MM.1S (cell line): ENCODE data around the gene TAP1.

Experiments used
- DNase-seq: peaks from one replicate; pipeline ENCODE4 v3.0.0-alpha.2; 2015
- H2AFZ ChIP-seq: fragments of 300-600 bp; sonication (generic); 2 replicates; pipeline ENCODE4 v1.6.0; 2016; ENCODE audit warnings: antibody characterized with exemption, low read length
- H3F3A ChIP-seq: fragments of 300-600 bp; sonication (generic); 2 replicates; pipeline ENCODE4 v1.6.1; 2016; ENCODE audit warnings: mild to moderate bottlenecking, antibody characterized with exemption, low read length, moderate library complexity, mixed read lengths; ENCODE audit not compliant: insufficient read depth
- H3K27ac ChIP-seq: fragments of 300-600 bp; sonication (generic); 2 replicates; pipeline ENCODE4 v1.5.1; 2016; ENCODE audit warnings: mild to moderate bottlenecking, low read length
- H3K27me3 ChIP-seq: fragments of 300-600 bp; sonication (generic); replicated peaks from 2 replicates; pipeline ENCODE4 v1.6.0; 2016; ENCODE audit warnings: low read length; ENCODE audit not compliant: insufficient read depth
- H3K36me3 ChIP-seq: fragments of 300-600 bp; sonication (generic); replicated peaks from 2 replicates; pipeline ENCODE4 v1.6.1; 2016; ENCODE audit warnings: mild to moderate bottlenecking, low read length, mixed read lengths; ENCODE audit not compliant: insufficient read depth
- H3K4me1 ChIP-seq: fragments of 300-600 bp; sonication (generic); 2 replicates; pipeline ENCODE4 v1.6.1; 2016; ENCODE audit warnings: low read length, mixed read lengths
- H3K4me2 ChIP-seq: fragments of 300-600 bp; sonication (generic); 2 replicates; pipeline ENCODE4 v1.6.0; 2016; ENCODE audit warnings: low read depth, low read length
- H3K4me3 ChIP-seq: fragments of 300-600 bp; sonication (generic); 2 replicates; pipeline ENCODE4 v1.5.1; 2016; ENCODE audit warnings: low read length, mixed read lengths
- H3K79me2 ChIP-seq: fragments of 300-600 bp; sonication (generic); 2 replicates; pipeline ENCODE4 v1.6.1; 2016; ENCODE audit warnings: mixed run types, low read length, mixed read lengths
- H3K9ac ChIP-seq: fragments of 300-600 bp; sonication (generic); 2 replicates; pipeline ENCODE4 v1.6.1; 2016; ENCODE audit warnings: low read length, mixed read lengths
- H3K9me2 ChIP-seq: fragments of 300-600 bp; sonication (generic); replicated peaks from 2 replicates; pipeline ENCODE4 v1.6.1; 2016; ENCODE audit warnings: mild to moderate bottlenecking, low read length, mixed read lengths; ENCODE audit not compliant: insufficient read depth
- H3K9me3 ChIP-seq: fragments of 300-600 bp; sonication (generic); replicated peaks from 2 replicates; pipeline ENCODE4 v1.6.1; 2016; ENCODE audit warnings: mild to moderate bottlenecking, low read length, mixed read lengths; ENCODE audit not compliant: insufficient read depth
- H4K20me1 ChIP-seq: fragments of 300-600 bp; sonication (generic); 2 replicates; pipeline ENCODE4 v1.6.1; 2016; ENCODE audit warnings: mild to moderate bottlenecking, low read length, moderate library complexity, mixed read lengths; ENCODE audit not compliant: insufficient read depth
- EZH2 ChIP-seq: fragments of 300-600 bp; sonication (generic); optimal IDR thresholded peaks from 2 replicates; pipeline ENCODE3; 2017; ENCODE audit warnings: low read depth, mild to moderate bottlenecking, antibody characterized with exemption, low read length, mixed read lengths
- EZH2phosphoT487 ChIP-seq: fragments of 300-600 bp; sonication (generic); IDR thresholded peaks from 2 replicates; pipeline ENCODE4 v1.6.1; 2018; ENCODE audit warnings: antibody characterized with exemption, low read length
- TF ChIP-seq, protein P1 (sequence below): fragments of 300-600 bp; sonication (generic); IDR thresholded peaks from 2 replicates; pipeline ENCODE4 v1.5.1; 2016; ENCODE audit warnings: antibody characterized with exemption, low read length, mixed read lengths

TAP1 gene

DNA sequence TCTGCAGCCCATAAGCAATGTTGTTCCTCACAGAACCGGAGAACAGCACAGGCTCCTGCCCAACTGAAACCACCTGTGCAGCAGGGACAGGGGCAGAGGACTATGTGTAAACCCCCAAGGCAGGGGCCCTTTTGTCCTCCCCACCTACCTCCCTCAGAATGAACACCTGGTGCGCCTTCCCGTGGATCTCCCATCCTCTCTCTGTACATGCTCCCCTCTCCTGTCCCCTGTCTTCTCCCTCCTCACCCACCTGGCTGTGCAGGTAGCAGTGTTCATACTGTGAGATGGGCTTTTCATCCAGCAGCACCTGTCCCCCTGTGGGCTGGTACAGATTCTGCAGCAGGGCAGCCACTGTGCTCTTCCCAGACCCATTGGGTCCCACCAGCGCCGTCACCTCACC lies 23.5 kb downstream of the TAP1 start:
- Histone ChIP-seq H3K27me3 (no peaks in the 10 kb centered on the region), H3K27ac (no peak overlapping the region), H2AFZ (no peak overlapping the region), H3K79me2 (0 out of 2 replicates have a peak, but pooled peaks cover 4% of the 10 kb centered on the region), H3K4me2 (no peak overlapping the region), H3K36me3 (peaks cover 7% of the 10 kb centered on the region), H4K20me1 (no peaks in the 10 kb centered on the region), H3K9me2 (no peaks in the 10 kb centered on the region), H3K4me3 (no peak overlapping the region), H3K9me3 (no peaks in the 10 kb centered on the region), H3F3A (no peaks in the 10 kb centered on the region), H3K4me1 (no peaks in the 10 kb centered on the region), H3K9ac (no peak overlapping the region)
- DNase-seq: no peak
- TF ChIP-seq EZH2 (no peak), EZH2phosphoT487 (no peak)
- TF ChIP-seq, protein P1, sequence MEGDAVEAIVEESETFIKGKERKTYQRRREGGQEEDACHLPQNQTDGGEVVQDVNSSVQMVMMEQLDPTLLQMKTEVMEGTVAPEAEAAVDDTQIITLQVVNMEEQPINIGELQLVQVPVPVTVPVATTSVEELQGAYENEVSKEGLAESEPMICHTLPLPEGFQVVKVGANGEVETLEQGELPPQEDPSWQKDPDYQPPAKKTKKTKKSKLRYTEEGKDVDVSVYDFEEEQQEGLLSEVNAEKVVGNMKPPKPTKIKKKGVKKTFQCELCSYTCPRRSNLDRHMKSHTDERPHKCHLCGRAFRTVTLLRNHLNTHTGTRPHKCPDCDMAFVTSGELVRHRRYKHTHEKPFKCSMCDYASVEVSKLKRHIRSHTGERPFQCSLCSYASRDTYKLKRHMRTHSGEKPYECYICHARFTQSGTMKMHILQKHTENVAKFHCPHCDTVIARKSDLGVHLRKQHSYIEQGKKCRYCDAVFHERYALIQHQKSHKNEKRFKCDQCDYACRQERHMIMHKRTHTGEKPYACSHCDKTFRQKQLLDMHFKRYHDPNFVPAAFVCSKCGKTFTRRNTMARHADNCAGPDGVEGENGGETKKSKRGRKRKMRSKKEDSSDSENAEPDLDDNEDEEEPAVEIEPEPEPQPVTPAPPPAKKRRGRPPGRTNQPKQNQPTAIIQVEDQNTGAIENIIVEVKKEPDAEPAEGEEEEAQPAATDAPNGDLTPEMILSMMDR: no peak

DNA sequence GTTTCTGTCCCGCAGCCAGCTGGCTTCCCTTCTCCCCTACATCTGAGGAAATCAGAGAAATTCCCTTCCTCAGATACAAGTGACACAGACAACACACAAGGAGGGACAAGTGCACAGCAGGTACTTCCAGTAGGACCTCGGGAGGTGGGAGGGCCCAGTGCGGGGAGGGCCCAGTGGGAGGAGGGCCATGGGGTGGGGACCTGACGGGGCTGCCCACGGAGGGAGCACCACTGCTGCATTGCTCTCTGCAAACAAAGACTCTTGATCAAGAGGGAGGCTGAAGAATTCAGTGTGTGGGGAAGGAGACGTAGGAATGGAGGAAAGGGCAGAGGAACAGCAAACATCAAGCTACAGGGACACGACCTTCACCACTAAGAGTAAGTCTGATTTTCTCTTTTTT lies 24.0 kb downstream of the TAP1 start:
- Histone ChIP-seq H3F3A (no peaks in the 10 kb centered on the region), H3K9ac (no peak overlapping the region), H4K20me1 (no peaks in the 10 kb centered on the region), H3K9me2 (no peaks in the 10 kb centered on the region), H3K4me1 (no peaks in the 10 kb centered on the region), H2AFZ (no peak overlapping the region), H3K27me3 (no peaks in the 10 kb centered on the region), H3K4me3 (no peak overlapping the region), H3K27ac (no peak overlapping the region), H3K4me2 (no peak overlapping the region), H3K9me3 (no peaks in the 10 kb centered on the region), H3K79me2 (0 out of 2 replicates have a peak, but pooled peaks cover 4% of the 10 kb centered on the region), H3K36me3 (peaks cover 7% of the 10 kb centered on the region)
- DNase-seq: no peak
- TF ChIP-seq, protein P1: no peak
- TF ChIP-seq EZH2 (no peak), EZH2phosphoT487 (no peak)

GRCh38 chr6:32827025-32827424 lies 26.5 kb downstream of the TAP1 start:
- H3K9me2 ChIP-seq: no peaks in the 10 kb centered on the region
- TF ChIP-seq, protein P1: no peak
- TF ChIP-seq EZH2 (no peak), EZH2phosphoT487 (no peak)
- H3K4me1 ChIP-seq: no peaks in the 10 kb centered on the region
- no peak overlapping the region for H3K9ac ChIP-seq
- H3K4me2 ChIP-seq: no peak overlapping the region
- no peak overlapping the region for H2AFZ ChIP-seq
- no peaks in the 10 kb centered on the region for H4K20me1 ChIP-seq
- DNase-seq: no peak
- H3K4me3 ChIP-seq: no peak overlapping the region
- no peaks in the 10 kb centered on the region for H3F3A ChIP-seq
- peaks cover 7% of the 10 kb centered on the region for H3K36me3 ChIP-seq
- no peaks in the 10 kb centered on the region for H3K27me3 ChIP-seq
- H3K27ac ChIP-seq: no peak overlapping the region
- no peaks in the 10 kb centered on the region for H3K9me3 ChIP-seq
- H3K79me2 ChIP-seq: no peaks in the 10 kb centered on the region

GRCh38 chr6:32825966-32826365 lies 27.5 kb downstream of the TAP1 start:
- TF ChIP-seq EZH2 (no peak), EZH2phosphoT487 (no peak)
- TF ChIP-seq, protein P1: peak; percentile 22
- no peak for DNase-seq
- H3K9ac ChIP-seq: no peak overlapping the region

More at GRCh38 chr6:32825966-32826365, 27.5 kb downstream of the TAP1 start:
- Histone ChIP-seq H3K4me2 (no peak overlapping the region), H3K9me2 (no peaks in the 10 kb centered on the region), H3F3A (no peaks in the 10 kb centered on the region), H3K36me3 (no peaks in the 10 kb centered on the region), H3K79me2 (no peaks in the 10 kb centered on the region), H3K9me3 (no peaks in the 10 kb centered on the region), H3K4me3 (no peak overlapping the region), H2AFZ (no peak overlapping the region), H3K27me3 (no peaks in the 10 kb centered on the region), H3K4me1 (no peaks in the 10 kb centered on the region), H4K20me1 (no peaks in the 10 kb centered on the region), H3K27ac (no peak overlapping the region)
